Mucosa of descending colon (tissue), 3 donors: ENCODE measurements around the gene EIF2A. TPM values are rescaled to one million over a fixed set of nuclear protein-coding genes. Genes with fewer than 3 reads are reported as not detected.
A peak's percentile ranks its signal among the peaks of the same experiment; 100 is the strongest.
"Not testable (repeated sequence)": the region's sequence is repeated elsewhere in the genome, so short reads cannot be mapped to it uniquely, and the experiment has no call there.

Experiments used
- ATAC-seq: fragments of 200-7000 bp; cut with Tn5 transposase; one replicate; pipeline ENCODE4 v1.9.1; 2020; ENCODE audit warnings: mild to moderate bottlenecking, moderate library complexity
- DNase-seq, 3 donors: peaks; one replicate each; pipeline ENCODE4 v3.0.0-alpha.2; 2020
- H3K36me3 ChIP-seq: fragments of 200-600 bp; one replicate; pipeline ENCODE4 v1.8.0; 2021; ENCODE audit warnings: low read depth, mild to moderate bottlenecking
- H3K4me1 ChIP-seq: fragments of 200-600 bp; one replicate; pipeline ENCODE4 v1.8.0; 2021; ENCODE audit warnings: low read depth, mild to moderate bottlenecking
- H3K4me3 ChIP-seq: fragments of 200-600 bp; one replicate; pipeline ENCODE4 v1.8.0; 2021; ENCODE audit warnings: mild to moderate bottlenecking
- H3K9me3 ChIP-seq: fragments of 200-600 bp; one replicate; pipeline ENCODE4 v1.8.0; 2021; ENCODE audit warnings: mild to moderate bottlenecking
- CTCF ChIP-seq: fragments of 200-600 bp; IDR thresholded peaks from one replicate; pipeline ENCODE4 v1.8.0; 2022; ENCODE audit warnings: antibody characterized with exemption, mild to moderate bottlenecking
- intact Hi-C, 2 donors: fragments of 100-400 bp; cut with DNase I in 1 of 2; cut with micrococcal nuclease in 1 of 2; formaldehyde crosslinking; loops; one replicate each; pipeline versions ENCODE4 v1.11.0 to v1.11.1; 2022; cut with DNase I, micrococcal nuclease
- total RNA-seq, 3 donors: library from RNA; stranded (reverse); fragmentation: NEBNext Ultra II Directional in 2 of 3; extraction: Animal tissue kit (Norgen Biotek cat#: 25700) in 2 of 3; gene quantifications; one replicate each; pipeline versions ENCODE4 v1.2.1 to v1.2.4, GENCODE V29; 2021 to 2023
- donor health status: DM: no; HTN: no; CAD: no; lungs with moderate emphysema.
- donor health status: DM: no; HTN: no; CAD: no.
- donor health status: DM: no; HTN: yes; CAD: no.

EIF2A gene
- total RNA-seq, 3 donors from 2014 or later, result 67.4 to 78.9 (median 74.1) TPM

- no peak for ATAC-seq
- Histone ChIP-seq H3K36me3 (no peaks in the 10 kb centered on the region), H3K9me3 (no peaks in the 10 kb centered on the region), H3K4me1 (no peaks in the 10 kb centered on the region), H3K4me3 (no peak overlapping the region)
- no peak for DNase-seq
- intact Hi-C loops, result no loop called here
- no peak for TF ChIP-seq CTCF
These were observed 41.6 kb downstream of the EIF2A start for GRCh38 chr3:150588027-150588830.

- intact Hi-C loops, result no loop called here
- TF ChIP-seq CTCF, result no peak
- DNase-seq, result no peak
- H3K36me3 ChIP-seq, result no peaks in the 10 kb centered on the region
- no peaks in the 10 kb centered on the region for H3K9me3 ChIP-seq
- H3K4me1 ChIP-seq, result no peaks in the 10 kb centered on the region
- peak; percentile 73 for ATAC-seq
- H3K4me3 ChIP-seq, result no peak overlapping the region
These were observed 43.2 kb downstream of the EIF2A start for GRCh38 chr3:150589759-150590158.

GRCh38 chr3:150594150-150594549, 47.6 kb downstream of the EIF2A start:
- H3K4me3 ChIP-seq, result no peak overlapping the region
- no peak for TF ChIP-seq CTCF
- no peaks in the 10 kb centered on the region for H3K9me3 ChIP-seq
- H3K36me3 ChIP-seq, result no peaks in the 10 kb centered on the region
- DNase-seq (no peak), ATAC-seq (no peak)
- H3K4me1 ChIP-seq, result no peaks in the 10 kb centered on the region
- intact Hi-C loops, result no loop called here

GRCh38 chr3:150597646-150598045, 51.1 kb downstream of the EIF2A start:
- no peak for TF ChIP-seq CTCF
- Histone ChIP-seq H3K4me3 (no peak overlapping the region), H3K36me3 (no peaks in the 10 kb centered on the region), H3K9me3 (no peaks in the 10 kb centered on the region), H3K4me1 (peaks cover 5% of the 10 kb centered on the region)
- intact Hi-C loops, result no loop called here
- no peak for DNase-seq
- ATAC-seq, result no peak

GRCh38 chr3:150599611-150600297, 53.2 kb downstream of the EIF2A start:
- no peak overlapping the region for H3K4me3 ChIP-seq
- intact Hi-C loops, result no loop called here
- no peaks in the 10 kb centered on the region for H3K36me3 ChIP-seq
- peaks cover 9% of the 10 kb centered on the region for H3K4me1 ChIP-seq
- no peak for ATAC-seq
- H3K9me3 ChIP-seq, result no peaks in the 10 kb centered on the region
- no peak for DNase-seq
- TF ChIP-seq CTCF, result no peak

GRCh38 chr3:150600647-150601530, 54.3 kb downstream of the EIF2A start:
- H3K36me3 ChIP-seq, intact Hi-C loops: not testable (repeated sequence)

More at GRCh38 chr3:150600647-150601530, 54.3 kb downstream of the EIF2A start:
- not testable (repeated sequence) for ATAC-seq, DNase-seq, H3K4me3 ChIP-seq, H3K9me3 ChIP-seq
- peaks cover 11% of the 10 kb centered on the region for H3K4me1 ChIP-seq
